Epithelial cell of esophagus (primary cell): ENCODE data around the gene IQGAP1.
"Not testable (repeated sequence)": the region's sequence is repeated elsewhere in the genome, so short reads cannot be mapped to it uniquely, and the experiment has no call there.

Experiments used
- DNase-seq: peaks from one replicate; pipeline ENCODE4 v3.0.0; 2010; ENCODE audit warnings: low read depth
- H3K4me3 ChIP-seq: 2 replicates; pipeline ENCODE4 v1.5.1; 2011; ENCODE audit warnings: mild to moderate bottlenecking, low read length, control low read depth
- TF ChIP-seq, protein P1 (sequence below): IDR thresholded peaks from 2 replicates; pipeline ENCODE4 v1.5.1; 2011; ENCODE audit warnings: low read depth, mild to moderate bottlenecking, low read length, control low read depth, inconsistent platforms; ENCODE audit not compliant: insufficient read depth; ENCODE audit errors: missing control alignments

The IQGAP1 gene, protein sequence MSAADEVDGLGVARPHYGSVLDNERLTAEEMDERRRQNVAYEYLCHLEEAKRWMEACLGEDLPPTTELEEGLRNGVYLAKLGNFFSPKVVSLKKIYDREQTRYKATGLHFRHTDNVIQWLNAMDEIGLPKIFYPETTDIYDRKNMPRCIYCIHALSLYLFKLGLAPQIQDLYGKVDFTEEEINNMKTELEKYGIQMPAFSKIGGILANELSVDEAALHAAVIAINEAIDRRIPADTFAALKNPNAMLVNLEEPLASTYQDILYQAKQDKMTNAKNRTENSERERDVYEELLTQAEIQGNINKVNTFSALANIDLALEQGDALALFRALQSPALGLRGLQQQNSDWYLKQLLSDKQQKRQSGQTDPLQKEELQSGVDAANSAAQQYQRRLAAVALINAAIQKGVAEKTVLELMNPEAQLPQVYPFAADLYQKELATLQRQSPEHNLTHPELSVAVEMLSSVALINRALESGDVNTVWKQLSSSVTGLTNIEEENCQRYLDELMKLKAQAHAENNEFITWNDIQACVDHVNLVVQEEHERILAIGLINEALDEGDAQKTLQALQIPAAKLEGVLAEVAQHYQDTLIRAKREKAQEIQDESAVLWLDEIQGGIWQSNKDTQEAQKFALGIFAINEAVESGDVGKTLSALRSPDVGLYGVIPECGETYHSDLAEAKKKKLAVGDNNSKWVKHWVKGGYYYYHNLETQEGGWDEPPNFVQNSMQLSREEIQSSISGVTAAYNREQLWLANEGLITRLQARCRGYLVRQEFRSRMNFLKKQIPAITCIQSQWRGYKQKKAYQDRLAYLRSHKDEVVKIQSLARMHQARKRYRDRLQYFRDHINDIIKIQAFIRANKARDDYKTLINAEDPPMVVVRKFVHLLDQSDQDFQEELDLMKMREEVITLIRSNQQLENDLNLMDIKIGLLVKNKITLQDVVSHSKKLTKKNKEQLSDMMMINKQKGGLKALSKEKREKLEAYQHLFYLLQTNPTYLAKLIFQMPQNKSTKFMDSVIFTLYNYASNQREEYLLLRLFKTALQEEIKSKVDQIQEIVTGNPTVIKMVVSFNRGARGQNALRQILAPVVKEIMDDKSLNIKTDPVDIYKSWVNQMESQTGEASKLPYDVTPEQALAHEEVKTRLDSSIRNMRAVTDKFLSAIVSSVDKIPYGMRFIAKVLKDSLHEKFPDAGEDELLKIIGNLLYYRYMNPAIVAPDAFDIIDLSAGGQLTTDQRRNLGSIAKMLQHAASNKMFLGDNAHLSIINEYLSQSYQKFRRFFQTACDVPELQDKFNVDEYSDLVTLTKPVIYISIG (N-terminal part only)

DNA sequence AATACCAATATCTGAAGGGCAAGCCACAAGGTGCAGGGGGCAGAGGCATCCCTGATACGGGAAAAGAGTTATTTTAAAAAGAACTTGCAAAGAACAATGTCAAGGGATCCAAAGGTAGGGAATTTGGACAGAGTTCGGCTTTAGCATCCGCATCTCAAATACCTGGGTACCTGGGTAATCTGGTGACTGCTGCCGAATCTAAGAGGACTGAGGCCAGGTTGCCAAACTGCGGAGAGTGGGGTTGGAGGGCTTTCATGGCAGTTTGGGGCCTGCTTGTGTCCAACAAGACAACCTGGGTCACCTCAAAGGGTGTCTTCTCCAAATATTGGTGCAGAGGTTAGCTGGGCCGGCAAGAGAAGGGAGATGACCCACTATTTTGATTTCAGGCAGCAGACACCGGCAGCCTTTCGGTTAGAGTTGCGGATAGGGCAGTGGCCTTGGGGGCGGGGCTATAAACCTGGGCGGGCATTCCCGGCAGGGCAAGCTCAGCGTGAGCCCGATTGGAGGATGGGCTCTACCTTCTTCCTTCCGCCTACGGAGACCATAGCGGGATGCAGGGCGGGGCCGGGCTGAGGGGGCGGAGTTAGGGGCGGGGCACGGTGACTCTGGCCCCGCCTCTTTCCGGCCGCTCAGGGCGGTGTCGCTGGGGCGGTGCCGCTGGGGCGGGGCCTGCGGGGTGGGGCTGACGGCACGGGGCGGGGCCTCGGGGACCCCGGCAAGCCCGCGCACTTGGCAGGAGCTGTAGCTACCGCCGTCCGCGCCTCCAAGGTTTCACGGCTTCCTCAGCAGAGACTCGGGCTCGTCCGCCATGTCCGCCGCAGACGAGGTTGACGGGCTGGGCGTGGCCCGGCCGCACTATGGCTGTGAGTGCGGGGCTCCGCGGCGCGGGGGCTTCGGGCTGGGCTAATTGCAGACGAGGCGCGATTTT lies at the start of gene IQGAP1:
TSS of gene IQGAP1 (plus strand) at position 709 of the 928 bp plus-strand sequence. CDS start at position 809, 100 bp downstream.
- DNase-seq = peak; percentile 97
- H3K4me3 ChIP-seq = peak within 1 kb of the TSS; percentile 91
- TF ChIP-seq, protein P1, sequence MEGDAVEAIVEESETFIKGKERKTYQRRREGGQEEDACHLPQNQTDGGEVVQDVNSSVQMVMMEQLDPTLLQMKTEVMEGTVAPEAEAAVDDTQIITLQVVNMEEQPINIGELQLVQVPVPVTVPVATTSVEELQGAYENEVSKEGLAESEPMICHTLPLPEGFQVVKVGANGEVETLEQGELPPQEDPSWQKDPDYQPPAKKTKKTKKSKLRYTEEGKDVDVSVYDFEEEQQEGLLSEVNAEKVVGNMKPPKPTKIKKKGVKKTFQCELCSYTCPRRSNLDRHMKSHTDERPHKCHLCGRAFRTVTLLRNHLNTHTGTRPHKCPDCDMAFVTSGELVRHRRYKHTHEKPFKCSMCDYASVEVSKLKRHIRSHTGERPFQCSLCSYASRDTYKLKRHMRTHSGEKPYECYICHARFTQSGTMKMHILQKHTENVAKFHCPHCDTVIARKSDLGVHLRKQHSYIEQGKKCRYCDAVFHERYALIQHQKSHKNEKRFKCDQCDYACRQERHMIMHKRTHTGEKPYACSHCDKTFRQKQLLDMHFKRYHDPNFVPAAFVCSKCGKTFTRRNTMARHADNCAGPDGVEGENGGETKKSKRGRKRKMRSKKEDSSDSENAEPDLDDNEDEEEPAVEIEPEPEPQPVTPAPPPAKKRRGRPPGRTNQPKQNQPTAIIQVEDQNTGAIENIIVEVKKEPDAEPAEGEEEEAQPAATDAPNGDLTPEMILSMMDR = no peak

DNA sequence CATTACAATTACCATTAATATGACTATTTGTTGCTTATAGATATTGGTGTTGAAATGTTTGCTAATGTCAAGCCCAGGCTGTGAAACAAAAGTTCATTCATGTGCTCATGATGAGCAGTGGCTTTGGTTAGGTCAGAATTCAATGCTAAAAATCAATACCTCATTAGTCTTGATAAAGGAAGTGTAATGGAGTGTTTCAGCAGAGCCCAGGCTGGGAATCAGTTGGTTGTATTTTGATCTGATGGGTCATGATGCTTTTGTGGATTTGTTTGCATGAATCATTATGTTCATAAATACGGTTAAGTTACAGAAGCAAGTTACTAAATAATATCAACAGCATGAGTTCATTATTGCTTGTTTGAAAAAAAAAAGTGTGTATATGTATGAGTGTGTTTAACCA lies 49.5 kb upstream of the IQGAP1 start:
- peak; percentile 56 for DNase-seq
- TF ChIP-seq, protein P1 = no peak
- H3K4me3 ChIP-seq = no peak overlapping the region

DNA sequence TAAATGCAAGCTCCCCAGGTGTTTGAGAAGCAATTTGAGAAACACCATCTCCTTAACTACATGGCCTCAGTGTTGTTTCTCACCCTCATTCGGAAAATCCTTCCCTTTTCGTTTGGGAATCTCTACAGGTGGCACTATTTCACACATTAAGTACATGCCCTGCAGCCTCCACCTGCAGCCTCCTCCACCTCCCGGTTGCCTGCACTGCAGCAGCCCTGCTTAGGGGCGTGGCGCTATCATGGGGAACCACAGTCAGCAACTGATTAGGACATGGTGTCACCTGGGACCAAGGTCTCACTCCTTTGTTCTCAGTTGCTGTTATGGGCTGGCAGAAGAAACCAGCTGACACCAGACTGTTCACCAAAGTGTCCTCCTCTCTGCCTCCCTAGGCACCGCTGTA lies 47.7 kb upstream of the IQGAP1 start:
- H3K4me3 ChIP-seq = no peak overlapping the region
- DNase-seq = no peak
- TF ChIP-seq, protein P1 = no peak

DNA sequence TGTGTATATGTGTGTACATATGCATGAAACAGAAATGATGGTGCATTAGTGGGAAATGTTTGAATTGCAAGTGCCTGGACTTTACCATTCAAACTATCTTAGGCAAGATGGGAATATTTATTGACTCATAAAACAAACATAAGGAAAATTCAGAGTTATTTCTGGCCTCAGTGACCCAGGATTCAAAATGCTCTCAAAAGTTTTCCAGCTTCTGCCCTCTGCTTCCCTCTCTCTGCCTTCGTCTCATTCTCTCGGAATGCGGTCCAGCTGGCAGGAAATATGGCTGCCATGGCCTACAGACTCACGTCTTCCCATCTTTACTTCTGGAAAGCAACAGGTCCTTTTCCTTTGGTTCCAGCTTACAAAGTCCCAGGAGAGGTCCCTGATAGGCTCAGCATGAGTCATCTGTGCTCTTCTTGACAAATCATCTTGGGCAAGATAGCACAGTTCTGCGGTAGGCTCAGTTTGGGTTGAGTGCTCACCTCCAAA lies 44.7 kb upstream of the IQGAP1 start:
- DNase-seq = peak; percentile 75
- no peak overlapping the region for H3K4me3 ChIP-seq
- TF ChIP-seq, protein P1 = no peak

DNA sequence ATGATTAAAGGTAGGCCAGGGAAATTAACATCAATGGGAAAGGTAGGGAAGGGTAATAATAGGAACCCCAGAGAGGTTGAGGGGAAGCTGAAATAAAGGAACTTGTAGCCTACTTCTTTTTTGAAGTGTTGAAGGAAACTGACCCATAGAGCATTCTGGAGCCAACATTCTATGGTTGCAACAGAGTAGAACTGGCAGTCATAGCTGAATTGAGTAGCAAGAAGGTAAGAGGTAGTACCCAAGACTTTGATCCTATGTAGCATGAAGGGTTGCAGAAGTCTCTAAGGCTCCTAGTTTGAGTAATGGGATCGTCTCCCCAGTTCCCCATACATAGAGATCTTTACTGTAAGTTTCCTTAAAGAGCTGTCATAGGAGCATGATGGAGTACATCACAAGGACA lies 43.4 kb upstream of the IQGAP1 start:
- DNase-seq = no peak
- TF ChIP-seq, protein P1 = no peak
- no peak overlapping the region for H3K4me3 ChIP-seq

DNA sequence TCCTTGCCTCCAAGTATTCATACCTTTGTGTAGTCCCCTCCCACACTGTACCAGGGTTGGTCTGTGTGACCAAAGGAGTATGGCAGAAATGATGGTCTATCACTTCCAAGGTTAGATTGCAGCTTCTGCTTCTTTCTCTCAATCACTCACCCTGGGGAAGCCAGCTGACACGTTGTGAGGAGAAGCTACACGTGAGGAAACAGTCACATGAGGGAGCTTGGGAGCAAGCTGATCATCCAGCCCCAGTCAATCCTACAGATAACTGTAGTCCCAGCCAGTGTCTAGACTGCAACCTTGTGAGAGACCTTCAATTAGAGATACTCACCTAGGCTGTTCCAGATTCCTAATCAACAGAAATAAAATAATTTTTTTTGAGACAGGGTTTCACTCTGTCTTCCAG lies 42.2 kb upstream of the IQGAP1 start:
- DNase-seq = no peak
- no peak overlapping the region for H3K4me3 ChIP-seq
- TF ChIP-seq, protein P1 = no peak

DNA sequence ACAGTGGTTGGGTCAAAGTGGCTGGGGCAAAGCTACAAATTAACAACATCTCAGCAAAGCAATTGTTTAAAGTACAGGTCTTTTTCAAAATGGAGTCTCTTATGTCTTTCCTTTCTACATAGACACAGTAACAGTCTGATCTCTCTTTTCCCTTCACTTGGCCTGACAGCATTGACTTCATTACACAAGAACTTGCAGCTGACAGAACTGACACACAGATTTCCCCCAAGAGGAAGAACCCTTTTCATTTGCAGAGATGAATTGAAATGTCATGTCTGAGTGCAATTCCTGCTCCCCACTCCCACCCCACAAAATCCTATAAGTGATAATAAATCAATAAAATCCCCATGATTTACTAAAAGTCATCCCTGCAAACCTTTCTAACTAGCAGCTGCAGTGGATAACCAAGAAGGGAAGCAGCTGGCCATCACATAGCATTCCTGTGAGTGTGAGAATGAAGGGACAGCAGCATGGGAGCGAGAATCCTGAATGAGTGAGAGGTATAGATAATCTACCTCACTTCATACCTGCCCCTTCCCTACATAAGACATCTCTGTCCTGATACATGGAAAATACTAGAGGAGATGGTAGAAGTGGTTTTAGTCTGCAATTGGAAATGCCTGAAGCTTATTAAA lies 40.5 kb upstream of the IQGAP1 start:
- not testable (repeated sequence) for DNase-seq

More for the DNA sequence above, 40.5 kb upstream of the IQGAP1 start:
- not testable (repeated sequence) for H3K4me3 ChIP-seq
